ENCODE data around the gene LRRC43. TPM values are rescaled to one million over a fixed set of nuclear protein-coding genes. Genes with fewer than 3 reads are reported as not detected.

LRRC43 gene
- polyA plus RNA-seq, 4 donors, result 0.27 to 1.1 TPM; not detected in 2

DNA sequence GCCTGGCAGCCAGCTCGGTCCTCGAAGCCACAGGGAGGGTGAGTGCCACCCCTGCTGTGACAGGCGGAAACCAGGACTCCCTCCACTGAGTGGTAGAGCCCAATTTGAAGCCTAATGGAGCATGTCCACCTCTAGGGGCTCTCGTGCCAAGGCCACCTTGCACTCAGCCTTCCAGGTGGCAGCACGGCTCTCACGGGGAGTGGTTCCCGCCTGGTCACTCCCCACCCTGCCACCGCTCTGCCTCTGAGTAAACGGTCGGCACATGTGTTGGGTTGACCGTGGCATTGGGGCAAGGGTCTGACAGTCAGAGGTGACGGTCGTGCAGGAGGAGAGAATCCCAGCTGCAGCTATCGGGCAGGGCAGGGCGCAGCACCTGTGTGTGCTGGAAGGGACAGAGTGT is 43.7 kb upstream of the LRRC43 start:
- Histone ChIP-seq H3K4me3 (ENCODE audit: low read depth in 1 of 3, low read length in 3 of 3) (no peak overlapping the region), H3K9me3 (ENCODE audit: control insufficient read depth in 2 of 2, insufficient read depth in 1 of 2, low read depth in 1 of 2, low read length in 1 of 2) (no peaks in the 10 kb centered on the region), H3K36me3 (ENCODE audit: control insufficient read depth in 3 of 3, insufficient read depth in 2 of 3, low read depth in 1 of 3, low read length in 3 of 3) (peaks cover 5 to 98% (median 8%) of the 10 kb centered on the region in 3 donors), H3K27ac (ENCODE audit: low read depth in 1 of 3, low read length in 2 of 3) (no peak overlapping the region), H3K27me3 (ENCODE audit: control insufficient read depth in 3 of 3, insufficient read depth in 3 of 3, low read length in 3 of 3) (no peaks in the 10 kb centered on the region), H3K4me1 (ENCODE audit: control insufficient read depth in 3 of 3, insufficient read depth in 2 of 3, low read depth in 1 of 3, low read length in 2 of 3) (no peaks in the 10 kb centered on the region)
- WGBS, 3 donors, result 75 to 88% (median 76%) methylated on average over 15 of the region's 15 CpGs
- no peak for DNase-seq
- FAIRE-seq, result no peak

DNA sequence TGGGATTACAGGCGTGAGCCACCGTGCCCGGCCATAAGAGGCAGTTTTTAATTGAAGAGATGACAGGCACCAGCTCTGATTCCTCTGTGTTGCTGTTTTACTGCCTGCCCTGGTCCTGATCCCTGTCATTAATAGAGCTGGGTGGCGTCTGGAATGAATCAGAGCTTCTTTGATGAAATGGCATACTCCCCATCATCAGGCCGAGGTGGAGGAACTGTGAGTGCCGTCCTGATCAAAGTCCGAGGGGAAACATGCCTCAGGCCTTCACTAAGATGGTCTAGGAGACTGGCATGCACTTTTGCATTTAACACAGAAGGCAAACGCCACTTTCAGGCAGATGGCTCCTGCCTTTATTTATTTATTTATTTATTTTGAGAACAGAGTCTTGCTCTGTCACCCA is 43.0 kb upstream of the LRRC43 start:
- H3K27ac ChIP-seq (ENCODE audit: low read depth in 1 of 3, low read length in 2 of 3), result no peak overlapping the region
- DNase-seq (peak in 1 of 2 donors; percentile 69), FAIRE-seq (no peak)
- H3K36me3 ChIP-seq (ENCODE audit: control insufficient read depth in 3 of 3, insufficient read depth in 2 of 3, low read depth in 1 of 3, low read length in 3 of 3), result peaks cover 5 to 97% (median 8%) of the 10 kb centered on the region in 3 donors
- no peaks in the 10 kb centered on the region for H3K9me3 ChIP-seq (ENCODE audit: control insufficient read depth in 2 of 2, insufficient read depth in 1 of 2, low read depth in 1 of 2, low read length in 1 of 2)
- H3K27me3 ChIP-seq (ENCODE audit: control insufficient read depth in 3 of 3, insufficient read depth in 3 of 3, low read length in 3 of 3), result no peaks in the 10 kb centered on the region
- H3K4me3 ChIP-seq (ENCODE audit: low read depth in 1 of 3, low read length in 3 of 3), result no peak overlapping the region
- H3K4me1 ChIP-seq (ENCODE audit: control insufficient read depth in 3 of 3, insufficient read depth in 2 of 3, low read depth in 1 of 3, low read length in 2 of 3), result no peaks in the 10 kb centered on the region
- 29 to 60% (median 48%) methylated on average over 8 of the region's 8 CpGs for WGBS, 3 donors

DNA sequence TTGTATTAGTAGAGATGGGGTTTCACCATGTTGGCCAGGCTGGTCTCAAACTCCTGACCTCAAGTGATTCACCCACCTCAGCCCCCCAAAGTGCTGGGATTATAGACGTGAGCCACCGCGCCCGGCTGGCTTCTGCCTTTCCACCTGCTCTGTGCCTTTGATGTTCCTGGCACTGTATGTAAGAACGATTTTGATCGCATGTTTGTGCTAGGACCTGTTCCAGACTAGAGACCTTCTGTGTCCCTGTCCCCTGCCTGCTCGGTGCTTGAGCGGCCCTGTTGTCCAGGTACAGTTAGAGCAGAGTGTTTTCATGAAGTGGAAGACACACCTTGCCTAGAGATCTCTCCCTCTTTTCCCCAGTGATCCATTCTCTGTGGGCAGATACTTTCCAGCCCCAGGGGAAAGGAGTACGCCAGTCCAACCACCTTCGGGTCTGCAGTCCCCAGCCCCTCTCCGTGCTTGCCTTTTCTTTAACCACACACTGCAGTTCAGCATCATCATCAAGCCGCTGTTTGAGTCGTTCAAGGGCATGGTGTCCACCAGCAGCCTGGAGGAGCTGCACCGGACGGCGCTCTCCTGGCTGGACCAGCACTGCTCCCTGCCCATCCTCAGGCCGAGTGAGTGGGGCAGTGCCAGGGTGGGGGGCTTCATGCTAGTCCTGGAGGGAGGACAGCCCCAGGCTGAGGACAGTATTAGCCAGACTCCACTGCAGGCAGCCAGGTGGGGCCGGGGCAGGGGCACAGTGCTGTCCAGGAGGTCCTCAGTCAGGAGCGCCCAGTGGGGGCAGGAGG is 42.3 kb upstream of the LRRC43 start:
- no peak overlapping the region for H3K27ac ChIP-seq (ENCODE audit: low read depth in 1 of 3, low read length in 2 of 3)
- 81 to 91% (median 85%) methylated on average over 19 of the region's 19 CpGs for WGBS, 3 donors
- FAIRE-seq, result no peak
- peaks cover 3 to 97% (median 8%) of the 10 kb centered on the region in 3 donors for H3K36me3 ChIP-seq (ENCODE audit: control insufficient read depth in 3 of 3, insufficient read depth in 2 of 3, low read depth in 1 of 3, low read length in 3 of 3)
- no peaks in the 10 kb centered on the region for H3K4me1 ChIP-seq (ENCODE audit: control insufficient read depth in 3 of 3, insufficient read depth in 2 of 3, low read depth in 1 of 3, low read length in 2 of 3)
- H3K4me3 ChIP-seq (ENCODE audit: low read depth in 1 of 3, low read length in 3 of 3), result no peak overlapping the region
- DNase-seq, result no peak
- no peaks in the 10 kb centered on the region for H3K9me3 ChIP-seq (ENCODE audit: control insufficient read depth in 2 of 2, insufficient read depth in 1 of 2, low read depth in 1 of 2, low read length in 1 of 2)
- no peaks in the 10 kb centered on the region for H3K27me3 ChIP-seq (ENCODE audit: control insufficient read depth in 3 of 3, insufficient read depth in 3 of 3, low read length in 3 of 3)

DNA sequence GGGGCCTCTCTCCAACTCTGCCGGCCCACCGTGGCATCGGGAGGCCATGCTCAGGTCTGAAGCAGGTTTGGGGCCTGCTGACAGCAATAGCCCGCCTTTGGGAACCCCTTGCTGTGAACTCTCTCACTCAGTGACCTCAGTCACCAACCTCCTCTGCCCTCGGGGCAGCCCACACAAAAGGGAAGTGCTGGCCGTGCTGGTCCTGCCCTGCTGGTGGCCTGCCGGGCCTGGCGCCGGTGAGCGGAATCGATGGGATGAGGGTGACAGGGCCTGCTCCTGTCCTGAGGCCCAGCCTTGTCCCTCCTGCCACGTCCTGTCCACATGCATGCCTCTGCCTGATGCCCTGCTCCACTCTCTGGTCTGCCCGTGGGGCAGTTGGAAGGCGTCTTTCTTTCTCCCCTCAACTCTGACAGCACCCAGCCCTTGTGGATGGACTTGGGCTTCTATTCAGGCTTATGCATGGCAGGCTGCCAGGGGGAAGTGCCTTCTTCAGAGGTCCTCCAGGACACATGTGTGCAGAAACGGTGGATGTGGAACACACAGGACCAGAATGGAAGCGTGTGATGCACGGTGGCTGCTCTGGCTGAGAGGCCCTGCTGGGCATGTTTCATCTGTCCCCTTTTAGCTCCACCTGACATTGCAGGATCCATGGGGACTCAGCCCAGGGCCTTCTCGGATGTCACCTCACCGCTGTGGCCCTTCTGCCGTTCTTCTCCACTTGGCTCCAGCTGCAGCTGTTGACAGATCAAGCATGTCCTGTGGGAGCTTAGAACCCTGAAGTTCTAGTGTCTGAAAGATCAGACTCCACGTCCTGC is 40.8 kb upstream of the LRRC43 start:
- Histone ChIP-seq H3K4me1 (ENCODE audit: control insufficient read depth in 3 of 3, insufficient read depth in 2 of 3, low read depth in 1 of 3, low read length in 2 of 3) (no peaks in the 10 kb centered on the region), H3K4me3 (ENCODE audit: low read depth in 1 of 3, low read length in 3 of 3) (no peak overlapping the region), H3K9me3 (ENCODE audit: control insufficient read depth in 2 of 2, insufficient read depth in 1 of 2, low read depth in 1 of 2, low read length in 1 of 2) (no peaks in the 10 kb centered on the region), H3K36me3 (ENCODE audit: control insufficient read depth in 3 of 3, insufficient read depth in 2 of 3, low read depth in 1 of 3, low read length in 3 of 3) (peaks cover 3 to 94% (median 8%) of the 10 kb centered on the region in 3 donors), H3K27ac (ENCODE audit: low read depth in 1 of 3, low read length in 2 of 3) (no peak overlapping the region), H3K27me3 (ENCODE audit: control insufficient read depth in 3 of 3, insufficient read depth in 3 of 3, low read length in 3 of 3) (no peaks in the 10 kb centered on the region)
- DNase-seq (no peak), FAIRE-seq (no peak)
- 81 to 83% (median 82%) methylated on average over 21 of the region's 21 CpGs for WGBS, 3 donors

DNA sequence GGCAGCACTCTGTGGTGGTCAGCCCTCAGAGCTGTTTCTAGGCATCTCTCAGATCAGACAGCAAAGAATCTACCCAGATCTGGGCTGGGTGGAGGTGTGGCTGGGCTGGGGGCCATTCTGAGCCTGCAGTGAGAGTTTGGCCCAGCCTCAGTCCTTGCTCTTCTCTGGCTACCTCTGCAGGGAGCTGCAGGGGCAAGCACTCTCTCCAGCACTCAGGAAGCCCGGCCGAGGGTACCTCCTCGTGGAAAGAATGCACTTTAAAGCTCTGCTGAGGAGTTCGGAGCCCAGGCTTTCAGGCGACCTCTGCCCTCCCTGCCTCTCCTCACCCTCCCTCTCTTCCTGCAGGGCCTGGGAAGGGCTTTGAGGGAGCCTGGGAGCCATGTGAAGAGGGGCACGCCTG is 40.1 kb upstream of the LRRC43 start:
- no peaks in the 10 kb centered on the region for H3K4me1 ChIP-seq (ENCODE audit: control insufficient read depth in 3 of 3, insufficient read depth in 2 of 3, low read depth in 1 of 3, low read length in 2 of 3)
- no peak overlapping the region for H3K27ac ChIP-seq (ENCODE audit: low read depth in 1 of 3, low read length in 2 of 3)
- WGBS, 3 donors, result 45 to 54% (median 48%) methylated on average over 6 of the region's 6 CpGs
- DNase-seq (no peak), FAIRE-seq (no peak)
- H3K27me3 ChIP-seq (ENCODE audit: control insufficient read depth in 3 of 3, insufficient read depth in 3 of 3, low read length in 3 of 3), result no peaks in the 10 kb centered on the region
- H3K9me3 ChIP-seq (ENCODE audit: control insufficient read depth in 2 of 2, insufficient read depth in 1 of 2, low read depth in 1 of 2, low read length in 1 of 2), result no peaks in the 10 kb centered on the region
- H3K4me3 ChIP-seq (ENCODE audit: low read depth in 1 of 3, low read length in 3 of 3), result no peak overlapping the region
- peaks cover 3 to 93% (median 8%) of the 10 kb centered on the region in 3 donors for H3K36me3 ChIP-seq (ENCODE audit: control insufficient read depth in 3 of 3, insufficient read depth in 2 of 3, low read depth in 1 of 3, low read length in 3 of 3)

DNA sequence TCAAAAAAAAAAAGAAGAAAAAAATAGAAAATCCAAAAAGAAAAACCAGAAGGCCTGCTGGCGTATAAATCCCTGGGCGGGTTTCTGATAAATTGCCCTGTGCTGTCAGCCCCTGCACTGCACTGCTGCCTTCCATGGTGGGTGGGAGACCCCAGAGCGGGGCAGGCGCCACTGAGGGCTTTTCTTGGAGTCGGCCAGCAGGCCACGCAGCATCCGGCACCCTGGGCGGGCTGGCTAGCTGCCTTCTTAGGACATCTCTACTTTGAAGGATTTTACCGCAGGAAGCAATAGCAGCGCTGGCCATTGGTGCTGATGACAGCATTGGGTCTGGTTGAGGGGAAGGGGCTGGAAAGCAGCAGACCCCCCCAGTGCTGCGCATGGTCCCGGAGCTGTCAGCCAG is 38.0 kb upstream of the LRRC43 start:
- Histone ChIP-seq H3K4me1 (ENCODE audit: control insufficient read depth in 3 of 3, insufficient read depth in 2 of 3, low read depth in 1 of 3, low read length in 2 of 3) (no peaks in the 10 kb centered on the region), H3K27ac (ENCODE audit: low read depth in 1 of 3, low read length in 2 of 3) (no peak overlapping the region), H3K9me3 (ENCODE audit: control insufficient read depth in 2 of 2, insufficient read depth in 1 of 2, low read depth in 1 of 2, low read length in 1 of 2) (no peaks in the 10 kb centered on the region), H3K36me3 (ENCODE audit: control insufficient read depth in 3 of 3, insufficient read depth in 2 of 3, low read depth in 1 of 3, low read length in 3 of 3) (peaks cover 3 to 73% (median 8%) of the 10 kb centered on the region in 3 donors), H3K4me3 (ENCODE audit: low read depth in 1 of 3, low read length in 3 of 3) (no peak overlapping the region), H3K27me3 (ENCODE audit: control insufficient read depth in 3 of 3, insufficient read depth in 3 of 3, low read length in 3 of 3) (no peaks in the 10 kb centered on the region)
- DNase-seq (no peak), FAIRE-seq (no peak)
- WGBS, 3 donors, result 96 to 98% (median 97%) methylated on average over 12 of the region's 12 CpGs

DNA sequence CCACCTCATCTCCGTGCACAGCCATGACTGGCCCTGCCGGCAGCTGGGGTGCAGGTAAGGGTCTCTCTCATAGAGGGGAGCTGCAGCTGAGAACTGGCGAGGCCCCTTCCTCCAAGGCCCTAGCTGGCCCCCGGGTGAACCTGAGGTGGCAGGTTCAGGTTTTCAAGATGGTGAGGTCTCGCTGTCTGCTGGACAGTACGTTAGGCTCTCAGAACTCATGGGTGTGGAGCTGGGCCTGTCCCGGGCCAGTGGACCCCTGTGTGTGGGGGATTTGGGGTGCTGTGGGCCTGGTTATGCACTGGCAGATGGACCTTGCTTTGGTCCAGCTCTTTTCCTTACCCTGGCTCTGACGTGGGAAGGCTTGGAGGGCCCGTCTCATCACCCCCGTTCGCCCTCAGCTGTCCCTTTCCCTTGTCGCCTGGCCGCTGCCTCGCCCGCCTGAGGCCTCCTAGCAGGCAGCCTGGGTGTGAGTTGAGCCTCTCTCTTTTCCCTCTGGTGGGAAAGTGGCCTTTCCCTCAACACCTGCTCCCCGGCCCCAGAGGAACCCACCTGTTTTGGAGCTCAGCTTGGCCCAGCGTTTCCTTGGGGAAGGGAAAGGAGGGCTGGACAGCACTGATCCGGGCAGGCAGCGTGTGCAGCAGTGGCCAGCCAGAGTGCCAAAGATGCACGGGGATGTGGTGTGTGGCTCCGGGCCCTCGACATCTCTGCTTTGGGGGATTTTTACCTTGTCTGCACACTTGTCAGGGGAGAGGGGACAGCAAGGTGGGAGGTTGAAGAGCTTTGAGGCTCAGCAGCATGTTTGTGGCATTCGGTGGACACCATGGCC is 37.2 kb upstream of the LRRC43 start:
- WGBS, 3 donors, result 86 to 88% (median 87%) methylated on average over 23 of the region's 23 CpGs
- Histone ChIP-seq H3K27me3 (ENCODE audit: control insufficient read depth in 3 of 3, insufficient read depth in 3 of 3, low read length in 3 of 3) (no peaks in the 10 kb centered on the region), H3K36me3 (ENCODE audit: control insufficient read depth in 3 of 3, insufficient read depth in 2 of 3, low read depth in 1 of 3, low read length in 3 of 3) (peaks cover 3 to 66% (median 8%) of the 10 kb centered on the region in 3 donors), H3K4me3 (ENCODE audit: low read depth in 1 of 3, low read length in 3 of 3) (no peak overlapping the region), H3K4me1 (ENCODE audit: control insufficient read depth in 3 of 3, insufficient read depth in 2 of 3, low read depth in 1 of 3, low read length in 2 of 3) (no peaks in the 10 kb centered on the region), H3K27ac (ENCODE audit: low read depth in 1 of 3, low read length in 2 of 3) (no peak overlapping the region), H3K9me3 (ENCODE audit: control insufficient read depth in 2 of 2, insufficient read depth in 1 of 2, low read depth in 1 of 2, low read length in 1 of 2) (no peaks in the 10 kb centered on the region)
- no peak for FAIRE-seq
- DNase-seq, result no peak
